ENCODE data around the gene TERB1.

The TERB1 gene

GRCh38 chr16:66801320-66802105 lies at the start of gene TERB1:
TSS of gene TERB1 (minus strand) at chr16:66801584. CDS start at chr16:66796798, 4,786 bp downstream.
- no peak for DNase-seq

DNA sequence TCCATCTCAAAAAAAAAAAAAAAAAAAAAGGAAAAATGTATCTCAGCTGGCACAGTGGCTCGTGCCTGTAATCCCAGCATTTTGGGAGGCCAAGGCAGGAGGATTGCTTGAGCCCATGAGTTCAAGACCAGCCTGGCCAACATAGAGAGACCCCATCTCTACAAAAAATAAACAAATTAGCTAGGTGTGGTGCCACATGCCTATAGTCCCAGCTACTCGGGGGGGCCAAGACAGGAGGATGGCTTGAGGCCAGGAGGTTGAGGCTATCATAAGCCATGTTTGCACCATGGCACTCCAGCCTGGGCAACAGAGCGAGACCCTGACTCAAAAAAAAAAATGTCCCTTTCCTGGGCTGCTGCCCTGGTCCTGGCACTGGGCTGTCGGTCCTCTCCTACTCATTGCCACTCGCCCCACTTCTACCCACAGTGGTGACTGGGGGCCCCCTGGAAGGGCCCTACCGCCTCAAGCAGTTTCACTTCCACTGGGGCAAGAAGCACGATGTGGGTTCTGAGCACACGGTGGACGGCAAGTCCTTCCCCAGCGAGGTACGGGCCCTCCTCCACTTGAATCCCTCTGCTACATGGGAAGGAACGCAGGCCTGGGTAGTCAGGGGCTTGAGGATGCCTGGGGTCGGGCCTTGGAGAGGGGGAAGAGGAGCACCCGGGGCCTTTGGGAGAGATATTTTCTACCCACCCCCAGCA lies 48.9 kb upstream of the TERB1 start:
- DNase-seq = no peak

GRCh38 chr16:66849549-66849948 lies 48.2 kb upstream of the TERB1 start:
- DNase-seq = no peak

DNA sequence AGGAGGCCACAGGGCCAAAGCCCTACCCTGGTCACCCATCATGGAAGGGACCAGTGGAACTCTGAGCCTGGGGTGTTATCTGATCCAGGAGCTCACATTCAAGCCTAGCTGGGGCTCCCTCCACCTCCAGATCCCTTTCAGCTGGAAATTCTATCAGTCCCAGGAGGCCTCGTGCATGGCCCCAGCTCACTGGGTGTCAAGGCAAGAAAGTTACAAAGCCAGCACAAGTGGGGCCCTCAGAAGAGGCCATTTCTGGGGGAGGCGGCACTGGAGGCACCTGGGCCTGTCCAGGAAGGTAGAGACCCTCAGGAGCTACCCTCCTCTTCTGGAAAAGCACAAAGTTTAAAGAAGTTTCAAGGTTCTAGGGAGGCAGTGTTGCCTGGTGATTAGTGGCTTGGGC lies 47.6 kb upstream of the TERB1 start:
- no peak for DNase-seq

DNA sequence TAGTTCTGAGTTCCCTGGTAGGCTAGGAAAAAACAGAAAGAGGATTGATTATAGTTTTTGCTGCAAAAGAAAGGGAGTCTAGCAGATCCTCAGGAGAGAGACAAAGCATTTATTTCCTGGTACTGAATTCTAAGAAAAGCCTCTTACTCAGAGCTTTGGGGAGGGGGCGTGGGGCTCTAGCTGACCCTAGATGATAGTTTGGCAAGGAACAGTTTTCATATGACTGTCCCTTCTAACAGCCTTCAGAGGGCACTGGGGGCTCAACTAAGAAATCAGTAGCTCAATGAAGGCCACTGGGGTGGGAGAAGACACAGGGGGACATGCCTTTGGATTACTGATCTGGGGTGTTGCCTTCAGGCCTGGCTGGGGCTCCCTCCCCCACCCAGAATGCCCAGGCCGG lies 46.8 kb upstream of the TERB1 start:
- no peak for DNase-seq

- DNase-seq = no peak
These were observed 46.2 kb upstream of the TERB1 start for GRCh38 chr16:66847533-66848067.

DNA sequence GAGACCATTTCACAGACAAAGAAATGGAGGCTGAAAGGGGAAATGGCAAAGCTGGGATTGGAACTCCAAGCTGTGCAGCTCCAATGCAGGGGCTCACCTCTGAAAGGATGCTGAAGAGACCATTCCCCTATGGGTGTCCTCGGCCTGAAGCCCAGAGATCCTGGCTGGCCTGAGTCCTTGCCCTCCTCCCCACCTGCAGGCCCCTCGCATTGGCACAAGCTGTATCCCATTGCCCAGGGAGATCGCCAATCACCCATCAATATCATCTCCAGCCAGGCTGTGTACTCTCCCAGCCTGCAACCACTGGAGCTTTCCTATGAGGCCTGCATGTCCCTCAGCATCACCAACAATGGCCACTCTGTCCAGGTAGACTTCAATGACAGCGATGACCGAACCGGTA lies 45.4 kb upstream of the TERB1 start:
- DNase-seq = no peak

GRCh38 chr16:66846266-66846665 lies 44.9 kb upstream of the TERB1 start:
- no peak for DNase-seq

DNA sequence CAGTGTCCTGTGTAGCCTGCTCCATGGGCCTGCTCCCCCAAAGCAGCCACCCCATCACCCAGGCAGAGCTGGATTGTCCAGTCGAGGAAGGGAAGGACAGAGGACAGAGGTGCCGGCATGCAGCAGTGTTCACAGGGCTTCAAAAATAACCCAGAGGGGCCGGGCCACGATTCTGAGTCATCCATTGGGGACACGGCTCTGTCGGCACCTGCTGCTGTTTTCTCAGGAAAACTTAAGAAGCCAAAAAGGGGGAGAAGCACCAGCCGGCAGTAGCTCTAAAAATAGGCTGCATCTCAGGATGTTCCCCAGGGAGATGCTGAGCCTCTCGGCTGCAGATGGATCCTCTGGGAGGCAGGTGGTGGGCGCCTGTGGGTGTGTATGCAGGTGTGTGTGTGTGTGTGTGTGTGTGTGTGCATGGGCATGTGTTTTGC lies 44.4 kb upstream of the TERB1 start:
- DNase-seq = no peak

DNA sequence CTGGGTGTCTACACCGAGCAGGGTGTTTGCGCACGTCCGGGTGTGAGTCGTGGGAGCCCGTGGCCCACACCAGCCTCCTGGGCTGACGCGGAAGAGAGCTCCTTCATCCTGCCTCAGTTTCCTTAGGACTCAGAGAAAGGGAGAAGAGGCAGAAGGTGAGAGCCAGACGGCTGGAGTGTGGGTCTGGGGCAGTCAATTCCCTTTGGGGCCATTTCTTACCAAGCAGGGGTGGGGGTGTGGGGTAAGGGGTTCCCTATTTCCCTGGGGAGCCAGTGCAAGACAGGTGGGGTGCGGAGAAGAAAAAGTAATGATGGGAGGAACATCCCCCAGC lies 43.7 kb upstream of the TERB1 start:
- DNase-seq = no peak

- no peak for DNase-seq
These were observed 43.1 kb upstream of the TERB1 start, which contains the start of gene CA7 for GRCh38 chr16:66844342-66845079. TSS of gene CA7 (plus strand) at chr16:66844414. CDS start at chr16:66844488, 74 bp downstream.

GRCh38 chr16:66844009-66844341 lies 42.6 kb upstream of the TERB1 start:
- no peak for DNase-seq

GRCh38 chr16:66843191-66843590 lies 41.8 kb upstream of the TERB1 start:
- no peak for DNase-seq

DNA sequence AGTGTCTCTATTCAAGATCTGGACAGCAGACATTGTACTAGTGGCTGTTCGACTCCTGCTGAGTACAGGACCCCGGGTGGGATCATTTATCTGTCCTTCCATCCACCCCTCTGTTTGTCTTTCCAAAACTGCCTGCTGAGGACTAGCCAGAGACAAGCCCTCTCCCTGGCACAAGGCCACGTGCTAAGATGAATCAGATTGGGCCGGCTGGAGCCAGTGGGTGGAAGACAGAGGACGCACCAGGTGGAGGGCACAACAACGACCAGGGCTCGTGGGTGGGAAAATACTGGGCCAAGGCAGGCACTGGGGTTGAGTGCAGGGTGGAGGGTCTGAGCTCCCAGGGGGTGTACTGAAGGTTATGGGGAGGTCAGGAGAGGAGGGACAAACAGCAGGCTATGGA lies 41.4 kb upstream of the TERB1 start:
- DNase-seq = peak in 1 of 2 experiments; percentile 6

GRCh38 chr16:66841366-66841765 lies 40.0 kb upstream of the TERB1 start:
- DNase-seq = no peak

DNA sequence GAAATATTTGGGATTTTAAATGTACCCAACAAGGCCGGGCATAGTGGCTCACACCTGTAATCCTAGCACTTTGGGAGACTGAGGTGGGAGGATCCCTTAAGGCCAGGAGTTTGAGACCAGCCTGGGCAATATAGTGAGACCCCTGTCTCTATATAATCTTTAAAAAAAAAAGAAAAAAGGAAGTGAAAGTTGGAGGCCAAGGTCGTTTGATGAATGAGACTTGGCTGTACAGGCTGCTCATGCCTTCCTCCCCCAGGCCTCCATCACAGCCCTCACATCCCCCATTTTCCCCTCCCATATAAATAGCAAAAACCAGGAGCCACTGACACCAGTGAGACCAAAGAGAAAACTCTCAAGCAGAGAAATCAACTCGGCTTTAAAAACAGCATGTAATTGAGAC lies 39.5 kb upstream of the TERB1 start:
- DNase-seq = no peak

- no peak for DNase-seq
These were observed 33.4 kb upstream of the TERB1 start for GRCh38 chr16:66834746-66835145.

DNA sequence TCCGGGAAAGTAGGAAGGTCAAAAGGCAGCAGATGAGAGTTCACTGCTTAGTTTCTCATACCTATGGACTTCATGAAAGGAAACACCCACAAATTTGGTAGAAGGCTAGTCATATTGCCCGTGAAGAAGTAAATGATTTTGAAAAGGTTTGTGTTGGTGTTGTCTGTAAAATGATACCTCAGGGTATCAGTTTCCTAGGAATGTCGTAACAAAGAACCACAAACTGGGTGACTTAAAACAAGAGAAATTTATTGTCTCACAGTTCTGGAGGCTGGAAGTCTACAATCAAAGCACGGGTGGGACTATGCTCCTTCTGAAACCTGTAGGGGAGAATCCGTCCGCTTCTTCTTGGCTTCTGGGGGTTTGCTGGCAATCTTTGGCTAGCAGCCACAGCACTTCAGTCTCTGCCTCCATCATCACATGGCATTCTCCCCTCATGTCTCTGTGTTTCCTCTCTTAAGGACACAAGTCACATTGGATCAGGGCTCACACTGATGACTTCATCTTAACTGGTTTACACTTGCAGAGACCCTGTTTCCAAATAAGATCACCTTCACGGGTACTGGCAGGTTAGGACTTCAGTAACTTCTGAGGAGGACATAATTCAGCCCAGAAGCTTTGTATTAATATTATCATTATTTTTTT lies 31.4 kb upstream of the TERB1 start:
- DNase-seq = no peak

- DNase-seq = no peak
These were observed 30.8 kb upstream of the TERB1 start for GRCh38 chr16:66832190-66832589.

GRCh38 chr16:66830422-66831404 lies 29.3 kb upstream of the TERB1 start, which contains the start of gene NAE1:
TSS of gene NAE1 (minus strand) at chr16:66830976. CDS start at chr16:66830899, 77 bp downstream.
- peak; percentile 66 to 70 for DNase-seq

- no peak for DNase-seq
These were observed 22.6 kb upstream of the TERB1 start for GRCh38 chr16:66824006-66824405.

DNA sequence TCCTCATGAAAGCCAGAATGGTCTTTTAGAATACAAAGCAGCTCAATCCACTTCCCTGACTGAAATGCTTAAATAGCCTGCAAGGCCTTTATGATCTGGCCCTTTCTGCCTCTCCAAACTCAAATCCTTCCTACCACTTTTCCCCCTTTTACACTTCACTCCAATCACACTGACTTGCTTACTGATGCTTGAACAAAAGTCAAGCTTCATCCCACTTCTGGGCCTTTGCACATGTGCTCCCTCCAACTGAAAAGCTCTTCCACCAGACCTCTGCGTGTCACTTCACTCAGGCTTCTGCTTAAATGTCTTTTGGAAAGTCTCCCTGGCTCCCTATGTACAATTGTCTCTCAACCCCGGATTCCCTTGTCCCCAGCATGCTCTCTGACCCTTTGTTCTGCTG lies 13.3 kb upstream of the TERB1 start:
- no peak for DNase-seq

Measured in SHP77 (cell line).